ENCODE measurements around the gene SVOP. TPM values are rescaled to one million over a fixed set of nuclear protein-coding genes. Genes with fewer than 3 reads are reported as not detected.

Gene SVOP
- total and polyA plus RNA-seq, 2 of the 4 experiments (the other 2 are of a cell fraction) = not detected

GRCh38 chr12:108930155-108930554 lies 90.7 kb downstream of the SVOP start:
- no peak overlapping the region for H3K4me3 ChIP-seq (ENCODE audit: insufficient read depth, low read depth, low read length)
- no peak overlapping the region for H4K91ac ChIP-seq (ENCODE audit: insufficient read depth, low read depth, low read length)
- intact Hi-C loops (cut with micrococcal nuclease) (no loop called here), dilution Hi-C loops (cut with HindIII; ENCODE audit: low sequenced_read_pairs, unreplicated experiment) (no loop called here), in situ Hi-C loops (cut with MboI; ENCODE audit: low sequenced_read_pairs) (loop anchor here (10.0 kb wide), 1 partner anchor 285 kb away; no protein-coding TSS in a partner anchor)
- H2BK5ac ChIP-seq (ENCODE audit: low read depth, low read length, poor library complexity, severe bottlenecking) = no peak overlapping the region
- no peaks in the 10 kb centered on the region for H3K4me1 ChIP-seq (ENCODE audit: control insufficient read depth, insufficient read depth, low read length)
- H2BK120ac ChIP-seq (ENCODE audit: low read depth, low read length) = no peak overlapping the region
- peaks cover 6% of the 10 kb centered on the region for H3K27me3 ChIP-seq (ENCODE audit: control insufficient read depth, insufficient read depth, low read length)
- no CpG with 5 or more reads among the region's 5 CpGs for WGBS, 2 experiments (ENCODE audit: extremely low coverage in 2 of 2, insufficient read length in 1 of 2)
- no peak for ATAC-seq (ENCODE audit: low read depth)
- TF ChIP-seq ELK1 (IDR thresholded peaks at IDR 0.05; ENCODE audit: borderline replicate concordance, low read depth, low read length) (no peak), CEBPB (IDR thresholded peaks at IDR 0.05; ENCODE audit: low read depth, low read length) (no peak), SMC3 (IDR thresholded peaks at IDR 0.05; ENCODE audit: low read depth, low read length) (no peak), FOS (IDR thresholded peaks at IDR 0.05; ENCODE audit: low read depth, low read length) (no peak), RFX5 (IDR thresholded peaks at IDR 0.05; ENCODE audit: low read depth, low read length) (no peak), MAZ (IDR thresholded peaks at IDR 0.05; ENCODE audit: borderline replicate concordance, low read depth, low read length) (no peak), MXI1 (IDR thresholded peaks at IDR 0.05; ENCODE audit: borderline replicate concordance, low read depth, low read length) (no peak), NFE2L2 (IDR thresholded peaks at IDR 0.05; ENCODE audit: low read depth, low read length) (no peak), RCOR1 (IDR thresholded peaks at IDR 0.05; ENCODE audit: insufficient replicate concordance, low read length) (no peak), RAD21 (IDR thresholded peaks at IDR 0.05; ENCODE audit: low read length) (no peak), BHLHE40 (IDR thresholded peaks at IDR 0.05; ENCODE audit: low read depth, low read length) (no peak), CTCF (conservative IDR thresholded peaks at IDR 0.05; ENCODE audit: low read depth, low read length) (no peak), CHD1 (IDR thresholded peaks at IDR 0.05; ENCODE audit: low read depth, low read length) (no peak), MAFK (IDR thresholded peaks at IDR 0.05; ENCODE audit: low read depth, low read length) (no peak)
- no peak overlapping the region for H3K27ac ChIP-seq (ENCODE audit: insufficient read depth, low read length)
- DNase-seq = no peak
- ChIA-PET CTCF (no interaction called here), POLR2A (ENCODE audit: unreplicated experiment) (no interaction called here)
- no peak overlapping the region for H2BK20ac ChIP-seq (ENCODE audit: low read depth, low read length)
- H3K4me2 ChIP-seq (ENCODE audit: low read depth, low read length) = no peak overlapping the region
- no peaks in the 10 kb centered on the region for H3K79me1 ChIP-seq (ENCODE audit: low read depth in 1 of 2, low read length in 2 of 2)
- no peak overlapping the region for H3K23ac ChIP-seq (ENCODE audit: low read depth, low read length)
- no peak overlapping the region for H2AK5ac ChIP-seq (ENCODE audit: low read depth, low read length)
- H3K4ac ChIP-seq (ENCODE audit: low read depth, low read length) = no peak overlapping the region
- no peaks in the 10 kb centered on the region for H3K9me1 ChIP-seq (ENCODE audit: insufficient read depth, low read length)
- no peak overlapping the region for H4K8ac ChIP-seq (ENCODE audit: low read depth in 2 of 2, low read length in 2 of 2)
- H3K18ac ChIP-seq (ENCODE audit: low read depth, low read length) = no peak overlapping the region
- no TSS peak for BruUV-seq (replicated peaks)
- H2AK9ac ChIP-seq (replicated peaks; ENCODE audit: low read depth, low read length, poor library complexity) = no peak overlapping the region
- H2AFZ ChIP-seq (replicated peaks; ENCODE audit: low read length, poor library complexity) = no peak overlapping the region
- no peaks in the 10 kb centered on the region for H4K20me1 ChIP-seq (ENCODE audit: insufficient read depth, low read length)
- H3K9ac ChIP-seq (ENCODE audit: low read depth, low read length) = no peak overlapping the region
- H3K36me3 ChIP-seq (ENCODE audit: control insufficient read depth, insufficient read depth, low read length) = no peaks in the 10 kb centered on the region
- H3K14ac ChIP-seq (replicated peaks; ENCODE audit: low read depth, low read length) = no peak overlapping the region
- peaks cover 2% of the 10 kb centered on the region; the same call in 1 of the 2 replicates for H3K9me3 ChIP-seq (ENCODE audit: control insufficient read depth, insufficient read depth, low read length)
- no peak overlapping the region for H2BK15ac ChIP-seq (ENCODE audit: low read depth, low read length)
- H4K5ac ChIP-seq (ENCODE audit: low read depth, low read length) = no peak overlapping the region
- no peak overlapping the region for H3K56ac ChIP-seq (ENCODE audit: extremely low read depth, insufficient read depth, low read length)
